Activated CD4-positive, CD25-positive, alpha-beta regulatory T cell treated with anti-CD3 and anti-CD28 coated beads, Interleukin-2, amount 50 U/mL, for 16 hours (primary cell): ENCODE data around the gene PLAGL1.
"Not testable (repeated sequence)": the region's sequence is repeated elsewhere in the genome, so short reads cannot be mapped to it uniquely, and the experiment has no call there.

Source experiments
- DNase-seq: peaks from one replicate; pipeline ENCODE4 v3.0.0-alpha.2; 2020; ENCODE audit warnings: low read depth, low spot score

The PLAGL1 gene

DNA sequence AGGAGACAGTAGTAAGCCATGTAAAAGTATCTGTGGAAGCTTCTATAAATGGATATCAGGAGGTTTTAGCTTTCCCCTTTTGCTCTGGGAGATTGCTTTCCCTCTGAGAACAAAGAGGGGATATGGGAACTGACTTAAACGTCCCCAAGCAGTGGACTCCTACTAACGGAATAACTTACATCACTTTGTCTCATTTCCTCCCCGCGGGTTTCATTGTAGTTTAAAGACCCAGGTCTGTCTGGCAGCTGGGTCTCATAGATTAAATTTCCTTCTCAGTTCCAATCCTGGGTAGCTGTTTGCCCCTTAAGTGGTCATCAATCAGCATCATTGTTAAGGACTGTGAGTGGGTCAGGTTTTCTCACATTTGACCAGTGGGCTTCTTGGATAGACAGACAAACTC lies 68.7 kb downstream of the PLAGL1 start:
- DNase-seq, result no peak

- no peak for DNase-seq
These were observed 70.4 kb downstream of the PLAGL1 start for GRCh38 chr6:143937668-143937970.

DNA sequence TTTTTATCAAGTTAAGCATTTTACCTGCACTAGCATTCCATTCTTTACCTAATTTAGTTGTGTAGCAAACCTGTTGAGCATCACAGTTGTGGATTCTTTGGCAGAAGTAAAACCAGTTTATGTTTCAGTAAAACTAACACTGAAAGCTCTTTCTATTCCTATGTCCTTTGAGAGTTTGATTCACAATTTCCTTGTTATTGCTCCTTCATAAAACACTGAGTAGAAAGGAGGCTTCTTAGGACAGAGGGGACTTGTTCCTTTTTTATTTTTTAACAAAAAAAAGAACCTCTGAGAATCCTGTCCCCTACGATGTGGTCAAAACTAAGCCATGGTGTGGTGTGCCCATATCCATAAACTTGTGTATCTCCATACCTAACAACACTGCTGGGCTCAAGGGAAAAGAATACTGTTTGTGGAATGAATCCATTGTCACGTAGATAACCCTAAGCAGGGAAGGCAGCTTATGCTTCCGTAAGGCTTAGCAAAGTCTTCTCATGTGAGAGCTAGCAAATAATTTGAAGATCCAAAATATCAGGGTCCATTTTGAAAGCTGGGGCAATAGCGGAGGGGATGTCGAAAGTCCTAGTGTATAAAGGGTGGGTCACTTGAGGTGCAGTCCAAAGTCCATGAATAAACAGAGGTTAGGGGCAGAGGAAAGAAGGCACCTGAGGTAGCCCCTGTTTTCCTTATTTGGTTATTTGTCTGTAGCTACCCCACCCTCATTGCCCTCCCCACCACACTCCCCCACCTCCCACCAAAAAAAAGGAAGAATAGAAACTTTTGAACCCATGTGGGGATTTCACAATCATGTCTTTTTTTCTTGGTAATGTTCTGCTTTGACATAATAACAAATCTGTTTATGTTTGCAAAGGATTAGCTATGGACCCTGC lies 71.0 kb downstream of the PLAGL1 start:
- no peak for DNase-seq

GRCh38 chr6:143936347-143936746 lies 71.7 kb downstream of the PLAGL1 start:
- no peak for DNase-seq

- no peak for DNase-seq
These were observed 73.2 kb downstream of the PLAGL1 start for GRCh38 chr6:143934867-143935266.

- no peak for DNase-seq
These were observed 73.7 kb downstream of the PLAGL1 start for GRCh38 chr6:143934331-143934730.

DNA sequence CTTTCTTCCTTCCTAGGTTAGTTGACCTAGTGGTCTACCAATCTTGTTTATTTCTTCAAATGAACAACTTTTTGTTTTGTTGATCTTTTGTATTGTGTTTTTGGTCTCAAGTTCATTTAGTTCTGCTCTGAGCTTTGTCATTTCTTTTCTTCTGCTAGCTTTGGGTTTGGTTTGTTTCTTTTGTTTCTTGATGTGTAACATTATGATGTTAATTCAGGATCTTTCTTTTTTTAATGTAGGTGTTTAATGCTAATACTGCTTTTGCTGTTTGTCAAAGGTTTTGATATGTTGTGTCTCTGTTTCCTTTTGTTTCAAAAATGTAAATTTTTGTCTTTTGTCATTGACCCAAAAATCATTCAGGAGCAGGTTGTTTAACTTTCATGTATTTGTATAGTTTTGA lies 78.1 kb downstream of the PLAGL1 start:
- DNase-seq, result no peak

DNA sequence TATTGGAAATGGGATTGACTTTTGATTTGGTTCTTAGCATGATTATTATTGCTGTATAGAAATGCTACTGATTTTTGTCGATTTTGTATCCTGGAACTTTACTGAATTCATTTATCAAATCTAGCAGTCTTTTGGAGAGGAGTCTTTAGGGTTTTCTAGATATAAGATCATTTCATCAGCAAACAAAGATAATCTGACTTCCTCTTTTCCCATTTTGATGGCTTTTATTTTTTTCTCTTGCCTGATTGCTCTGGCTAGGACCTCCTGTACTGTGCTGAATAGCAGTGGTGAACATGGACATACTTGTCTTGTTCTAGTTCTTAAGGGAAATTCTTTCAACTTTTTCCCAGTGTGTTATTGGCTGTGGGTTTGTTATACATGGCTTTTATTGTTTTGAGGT lies 79.2 kb downstream of the PLAGL1 start:
- DNase-seq, result no peak

DNA sequence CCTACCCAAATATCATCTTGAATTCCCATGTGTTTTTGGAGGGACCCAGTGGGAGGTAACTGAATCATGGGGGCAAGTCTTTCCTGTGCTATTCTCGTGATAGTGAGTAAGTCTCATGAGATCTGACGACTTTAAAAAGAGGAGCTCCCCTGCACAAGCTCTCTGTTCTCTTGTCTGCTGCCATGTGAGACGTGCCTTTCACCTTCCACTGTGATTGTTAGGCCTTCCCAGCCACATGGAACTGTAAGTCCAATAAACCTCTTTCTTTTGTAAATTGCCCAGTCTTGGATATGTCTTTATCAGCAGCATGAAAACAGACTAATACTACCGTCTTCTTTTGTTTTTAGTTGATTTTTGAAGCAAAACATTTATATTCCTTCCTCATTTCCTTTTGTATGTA lies 91.0 kb downstream of the PLAGL1 start:
- not testable (repeated sequence) for DNase-seq

GRCh38 chr6:143912671-143913070 lies 95.4 kb downstream of the PLAGL1 start:
- no peak for DNase-seq

- no peak for DNase-seq
These were observed 97.0 kb downstream of the PLAGL1 start for GRCh38 chr6:143911028-143911427.

GRCh38 chr6:143902827-143903226 lies 105.2 kb downstream of the PLAGL1 start:
- DNase-seq, result no peak

DNA sequence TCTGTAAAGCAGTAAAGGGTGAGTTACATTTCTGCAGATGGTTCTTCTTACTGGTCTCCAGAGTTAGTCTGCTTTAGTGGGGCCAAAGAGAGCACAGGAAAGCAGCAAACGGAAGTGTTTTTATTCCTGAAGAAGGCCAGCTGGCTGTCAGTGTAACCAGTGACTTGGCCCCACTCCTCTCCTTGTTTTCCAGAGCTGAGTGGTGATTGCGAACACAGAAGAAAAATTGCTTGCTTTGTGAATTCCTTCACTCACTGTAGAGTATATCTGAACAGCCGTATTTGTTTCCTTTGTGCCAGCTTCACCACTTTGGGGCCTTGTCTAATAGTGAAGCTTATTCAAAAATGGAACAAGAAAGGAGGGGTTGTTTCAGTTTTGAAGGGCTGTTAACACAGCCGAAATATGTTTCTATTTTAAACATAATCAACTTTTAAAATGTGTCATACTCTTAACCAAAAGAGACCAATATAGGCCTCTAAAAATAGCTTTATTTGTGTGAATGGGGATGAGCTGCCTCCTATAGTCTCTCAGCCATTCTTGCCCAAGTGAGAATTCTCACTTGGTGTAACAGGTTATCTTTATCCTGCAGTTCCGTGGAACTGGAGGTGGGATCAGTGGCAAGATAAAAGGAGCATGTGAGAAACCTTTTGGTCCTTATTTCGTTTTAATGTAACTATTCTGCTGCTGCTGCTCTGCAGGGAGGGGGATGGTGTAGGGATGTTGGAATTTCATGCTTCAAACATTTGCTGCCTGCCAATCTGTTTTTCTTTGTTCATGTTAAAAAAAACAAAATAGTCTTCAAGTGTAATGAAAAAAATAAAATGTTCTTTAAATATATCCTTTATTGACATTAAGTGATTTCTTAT lies 105.9 kb downstream of the PLAGL1 start:
- DNase-seq, result no peak

- no peak for DNase-seq
These were observed 107.7 kb downstream of the PLAGL1 start for GRCh38 chr6:143900358-143900757.

GRCh38 chr6:143896126-143896860 lies 111.8 kb downstream of the PLAGL1 start:
- no peak for DNase-seq

- DNase-seq, result no peak
These were observed 113.4 kb downstream of the PLAGL1 start for GRCh38 chr6:143894655-143895054.
